K562 (cell line): ENCODE results near the gene PLCB4. TPM values are rescaled to one million over a fixed set of nuclear protein-coding genes. Genes with fewer than 3 reads are reported as not detected.

Experiments
- ATAC-seq: fragments of 200-7000 bp; cut with Tn5 transposase; 3 replicates; pipeline ENCODE4 v1.9.1; 2020; ENCODE audit warnings: moderate library complexity
- BruUV-seq: library from RNA; stranded (reverse); fragments of 400-500 nt; replicated peaks from 2 replicates; lab custom pipeline; 2021; lab: Mats Ljungman, UMichigan
- CTCF ChIA-PET: fragments of 300-600 bp; formaldehyde crosslinking; extraction: SDS; loops from one replicate; lab custom pipeline; 2021; ENCODE audit warnings: low intra/inter-chr PET ratio; lab: Yijun Ruan, JAX
- POLR2A ChIA-PET: fragments of 300-600, 350-650 bp; sonication (Branson Sonifier 250); formaldehyde crosslinking; extraction: SDS; loops from one replicate; lab custom pipeline; 2021; ENCODE audit warnings: antibody characterized with exemption, inconsistent platforms; lab: Yijun Ruan, JAX
- DNase-seq, 4 experiments: peaks; one replicate each; pipeline versions ENCODE4 v3.0.0 to v3.0.0-alpha.2; 2011 to 2018; ENCODE audit warnings: low spot score in 3 of 4, mixed read lengths in 3 of 4; ENCODE audit errors: extremely low read depth in 1 of 4
- FAIRE-seq: peaks from 2 replicates; lab custom pipeline; 2011; peaks lifted over from hg19 to GRCh38; lab: Jason Lieb, UNC
- H2AFZ ChIP-seq: 2 replicates; pipeline ENCODE4 v1.6.0; 2011; ENCODE audit warnings: low read depth, low read length, control low read depth, inconsistent platforms
- H3K27ac ChIP-seq: fragments of 200-600 bp; 3 replicates; pipeline ENCODE4 v1.8.0; 2011; ENCODE audit warnings: low read depth, mild to moderate bottlenecking, control low read depth, inconsistent platforms, low read length, moderate library complexity, mixed read lengths; ENCODE audit errors: extremely low read depth
- H3K27me3 ChIP-seq, 2 experiments: fragments of 300-600 bp in 1 of 2; 2 replicates in 1 of 2; 3 replicates in 1 of 2; pipeline versions ENCODE4 v1.6.0 to v1.8.0; 2011; ENCODE audit warnings: inconsistent platforms in 2 of 2, low read length in 2 of 2, mild to moderate bottlenecking in 1 of 2, mixed read lengths in 1 of 2, moderate library complexity in 1 of 2; ENCODE audit not compliant: control insufficient read depth in 2 of 2, insufficient read depth in 2 of 2
- H3K36me3 ChIP-seq: fragments of 300-600 bp; 3 replicates; pipeline ENCODE4 v1.8.0; 2011; ENCODE audit warnings: mild to moderate bottlenecking, low read length, inconsistent platforms; ENCODE audit not compliant: control insufficient read depth, insufficient read depth
- H3K4me1 ChIP-seq, 2 experiments: fragments of 200-600 bp in 1 of 2; replicated peaks in 1 of 2; 2 replicates in 1 of 2; 3 replicates in 1 of 2; pipeline versions ENCODE4 v1.5.1 to v1.8.0; 2011; ENCODE audit warnings: inconsistent platforms in 2 of 2, low read length in 2 of 2, mild to moderate bottlenecking in 1 of 2, mixed read lengths in 1 of 2, moderate library complexity in 1 of 2; ENCODE audit not compliant: control insufficient read depth in 2 of 2, insufficient read depth in 2 of 2
- H3K4me2 ChIP-seq: 2 replicates; pipeline ENCODE4 v1.6.1; 2011; ENCODE audit warnings: low read length, control low read depth, inconsistent platforms, mixed read lengths; ENCODE audit not compliant: insufficient read depth
- H3K4me3 ChIP-seq: fragments of 200-600 bp; sonication (generic), shearing (Covaris generic); 2 replicates; pipeline ENCODE4 v1.5.1; 2016; ENCODE audit warnings: control low read depth, inconsistent platforms
- H3K79me2 ChIP-seq: fragments of 200-600 bp; 3 replicates; pipeline ENCODE4 v1.8.0; 2011; ENCODE audit warnings: low read length, inconsistent platforms; ENCODE audit not compliant: control insufficient read depth, insufficient read depth
- H3K9ac ChIP-seq, 2 experiments: 2 replicates each; pipeline versions ENCODE4 v1.6.0 to v1.6.1; 2011; ENCODE audit warnings: low read depth in 2 of 2, low read length in 2 of 2, control low read depth in 1 of 2, inconsistent platforms in 1 of 2, mild to moderate bottlenecking in 1 of 2, mixed read lengths in 1 of 2; ENCODE audit not compliant: insufficient read depth in 1 of 2
- H3K9me1 ChIP-seq: one replicate; pipeline ENCODE4 v1.6.0; 2011; ENCODE audit warnings: inconsistent platforms, mild to moderate bottlenecking, low read length, moderate library complexity; ENCODE audit not compliant: control insufficient read depth, insufficient read depth
- H3K9me3 ChIP-seq: replicated peaks from 2 replicates; pipeline ENCODE4 v1.5.1; 2011; ENCODE audit warnings: low read depth, low read length, inconsistent platforms; ENCODE audit not compliant: control insufficient read depth, insufficient read depth
- H4K20me1 ChIP-seq: replicated peaks from 2 replicates; pipeline ENCODE4 v1.6.1; 2011; ENCODE audit warnings: low read length, inconsistent platforms, mixed read lengths; ENCODE audit not compliant: control insufficient read depth, insufficient read depth
- CC2D1A ChIP-seq: fragments of 450-650 bp; IDR thresholded peaks from 2 replicates; pipeline ENCODE4 v1.6.1; 2017; ENCODE audit warnings: mild to moderate bottlenecking
- FOXK2 ChIP-seq, 2 experiments: fragments of 450-650 bp; IDR thresholded peaks in 1 of 2; conservative IDR thresholded peaks in 1 of 2; 2 replicates each; pipeline ENCODE4 v1.6.1; 2016; ENCODE audit warnings: low read depth in 2 of 2, mild to moderate bottlenecking in 1 of 2
- HMG20A ChIP-seq: fragments of 450-650 bp; formaldehyde crosslinking; conservative IDR thresholded peaks from 2 replicates; pipeline ENCODE4 v1.4.0; 2020; ENCODE audit warnings: mild to moderate bottlenecking, mixed read lengths
- HMG20B ChIP-seq: fragments of 250-450 bp; sonication (Bioruptor Pico); IDR thresholded peaks from 2 replicates; pipeline ENCODE4 v1.5.0; 2021; ENCODE audit warnings: mild to moderate bottlenecking
- NFIX ChIP-seq: fragments of 250-450 bp; sonication (Bioruptor Pico); IDR thresholded peaks from 2 replicates; pipeline ENCODE4 v1.4.0; 2020; ENCODE audit warnings: low read depth, mild to moderate bottlenecking, moderate library complexity
- NR4A1 ChIP-seq, 2 experiments: fragments of 250-450 bp in 1 of 2; fragments of 450-650 bp in 1 of 2; sonication (Bioruptor Pico) in 1 of 2; IDR thresholded peaks; 2 replicates each; pipeline versions ENCODE4 v1.4.0 to v1.6.1; 2016 to 2020; ENCODE audit warnings: mild to moderate bottlenecking in 2 of 2, missing compliant biosample characterization in 1 of 2, missing genetic modification characterization in 1 of 2, moderate library complexity in 1 of 2
- PPARD ChIP-seq: fragments of 250-450 bp; sonication (Bioruptor Pico); IDR thresholded peaks from 2 replicates; pipeline ENCODE4 v1.8.0; 2022; ENCODE audit warnings: inconsistent platforms, mild to moderate bottlenecking, moderate library complexity
- PRMT5 ChIP-seq: sonication (generic); formaldehyde crosslinking; IDR thresholded peaks from 2 replicates; pipeline ENCODE4 v1.5.0; 2020; ENCODE audit warnings: missing genetic modification reagents
- ZKSCAN1 ChIP-seq: fragments of 150-350 bp; IDR thresholded peaks from 2 replicates; pipeline ENCODE4 v1.6.1; 2016; ENCODE audit warnings: low read depth, low read length
- ZNF764 ChIP-seq: fragments of 250-450 bp; sonication (Bioruptor Pico); IDR thresholded peaks from 2 replicates; pipeline ENCODE4 v1.4.0; 2020; ENCODE audit warnings: low read depth, mild to moderate bottlenecking, moderate library complexity
- WGBS: fragments of 100-300 bp; shearing (Covaris generic); methylation state at CpG from one replicate; pipeline ENCODE4 v1.1.6; 2016; ENCODE audit warnings: low coverage, mixed read lengths; ENCODE audit not compliant: insufficient coverage; ENCODE audit errors: missing lambda C conversion rate; 5-methylcytosine and 5-hydroxymethylcytosine counted together
- in situ Hi-C: fragments of 300-500 bp; cut with MboI; formaldehyde crosslinking; loops from 4 replicates; pipeline ENCODE4 v1.15.0; 2018; ENCODE audit warnings: inconsistent platforms, mixed read lengths
- intact Hi-C: fragments of 100-400 bp; cut with micrococcal nuclease; formaldehyde crosslinking; loops from 2 replicates; pipeline ENCODE4 v1.14.2; 2022
- polyA plus RNA-seq, 8 experiments: library from polyadenylated mRNA; depleted of rRNA in 4 of 8; stranded (reverse) in 5 of 8; unstranded in 3 of 8; fragments of >200 nt; fragmentation: Nextera tagmentation in 2 of 8; fragmentation: Illumina TruSeq in 1 of 8; extraction: Ambion mirVana in 2 of 8; extraction: Trizol in 1 of 8; gene quantifications; 2 replicates each; pipeline versions ENCODE4 v1.2.1 to v1.2.3, GENCODE V29; 2011 to 2014; ENCODE audit warnings: inconsistent platforms in 1 of 8, missing spikeins in 1 of 8
- total RNA-seq, 7 experiments: library from RNA; depleted of rRNA in 6 of 7; stranded (reverse); fragments of >200 nt in 6 of 7; fragmentation: Illumina TruSeq in 2 of 7; extraction: Trizol in 2 of 7; gene quantifications; 2 replicates each; pipeline versions ENCODE4 v1.2.1 to v1.2.3, GENCODE V29; 2011 to 2021; ENCODE audit warnings: low replicate concordance in 1 of 7

Gene PLCB4
- total and polyA plus RNA-seq, 9 of the 15 experiments (the other 6 are each of a cell fraction or from before 2014, with no cell fraction given) = 0.20 to 2.9 (median 0.52) TPM

DNA sequence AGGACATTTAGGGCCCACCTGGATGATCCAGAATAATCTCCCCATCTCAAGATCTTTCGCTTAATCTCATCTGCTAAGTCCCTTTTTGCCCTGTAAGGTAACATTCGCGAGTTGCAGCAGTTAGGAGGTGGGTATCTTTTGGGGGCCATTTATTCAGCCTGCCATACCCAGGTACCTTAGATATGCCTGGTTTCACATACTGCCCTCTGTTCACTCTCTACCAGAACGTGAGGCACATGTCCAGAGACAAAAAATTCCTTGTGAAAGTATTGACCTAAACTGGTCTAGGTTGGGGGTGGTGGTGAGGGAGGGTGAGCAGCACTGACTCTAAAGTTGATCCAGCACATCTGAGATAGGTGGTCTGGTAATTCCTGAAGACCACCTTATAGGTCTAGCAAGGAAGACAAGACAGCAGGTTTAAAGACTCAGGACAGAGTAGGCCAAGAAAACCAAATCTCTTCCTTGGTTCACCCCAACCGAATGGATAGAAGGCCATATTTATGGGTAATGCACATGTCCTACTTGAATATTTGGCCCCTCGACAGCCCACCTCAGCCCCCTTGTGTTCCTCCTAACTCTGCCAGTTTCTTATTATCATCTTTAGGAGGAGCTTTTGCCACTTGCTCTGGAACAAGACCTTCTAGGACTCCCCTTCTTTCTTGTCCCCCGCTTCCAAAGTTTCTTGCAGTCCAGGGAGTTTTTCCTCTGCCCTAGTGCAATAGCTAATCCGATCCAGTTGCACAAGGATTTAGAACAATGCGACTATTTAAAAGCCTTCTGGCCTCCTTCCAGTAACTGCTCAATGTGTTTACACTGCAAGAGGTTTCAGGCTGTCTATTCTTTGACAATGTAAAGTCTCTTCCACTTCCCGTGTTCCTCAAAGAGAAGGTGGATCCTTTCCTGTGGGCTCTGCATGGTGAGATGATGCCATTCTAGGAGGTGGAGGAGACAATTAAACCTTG is 232.5 kb downstream of the PLCB4 start:
- H3K4me1 ChIP-seq = no peaks in the 10 kb centered on the region
- ATAC-seq (no peak), DNase-seq (no peak)
- no peak overlapping the region for H3K9ac ChIP-seq
- H3K4me3 ChIP-seq = no peak overlapping the region
- WGBS = 1% methylated on average over 9 of the region's 10 CpGs
- H3K27ac ChIP-seq = no peak overlapping the region
- no TSS peak for BruUV-seq
- ChIA-PET CTCF (no interaction called here), POLR2A (no interaction called here)
- H4K20me1 ChIP-seq = no peaks in the 10 kb centered on the region
- no peaks in the 10 kb centered on the region for H3K36me3 ChIP-seq
- intact Hi-C loops = no loop called here
- TF ChIP-seq HMG20A (CRISPR knock-in tag) (no peak), PRMT5 (CRISPR knock-in tag) (no peak), ZNF764 (no peak), FOXK2 (conservative IDR thresholded peaks at IDR 0.05 in 1 of 2, IDR thresholded peaks at IDR 0.05 in 1 of 2; ENCODE audit: low read depth in 2 of 2) (no peak), ZKSCAN1 (no peak), HMG20B (CRISPR knock-in tag) (no peak), NFIX (no peak), PPARD (no peak), NR4A1 (CRISPR knock-in tag; IDR thresholded peaks at IDR 0.05) (no peak), NR4A1 (tag; IDR thresholded peaks at IDR 0.05) (no peak), CC2D1A (no peak)
- TF ChIP-seq, all 486 proteins: peak for 0
- FAIRE-seq = no peak
- H3K9me1 ChIP-seq = no peaks in the 10 kb centered on the region
- no peak overlapping the region for H3K4me2 ChIP-seq
- no peak overlapping the region for H2AFZ ChIP-seq
- in situ Hi-C loops = no loop called here
- no peaks in the 10 kb centered on the region for H3K9me3 ChIP-seq
- H3K27me3 ChIP-seq = no peaks in the 10 kb centered on the region
- H3K79me2 ChIP-seq = no peaks in the 10 kb centered on the region
